Stimulated activated CD4-positive, alpha-beta T cell treated with anti-CD3 and anti-CD28 coated beads, Interleukin-15, amount 100 ng/mL, for 24 hours (primary cell): ENCODE data around the gene LRRC4B.

ENCODE experiments used
- DNase-seq: peaks from one replicate; pipeline ENCODE4 v3.0.0-alpha.2; 2020

The LRRC4B gene

GRCh38 chr19:50569938-50570540 is 1.8 kb upstream of the LRRC4B start:
- DNase-seq, result no peak

GRCh38 chr19:50568728-50569698 is 778 bp upstream of the LRRC4B start:
- DNase-seq, result no peak

- no peak for DNase-seq
These were observed 988 bp downstream of the LRRC4B start for GRCh38 chr19:50567052-50567841.

- peak; percentile 70 for DNase-seq
These were observed 2.0 kb downstream of the LRRC4B start for GRCh38 chr19:50565984-50566903.

- DNase-seq, result no peak
These were observed 3.8 kb downstream of the LRRC4B start for GRCh38 chr19:50564229-50565105.

GRCh38 chr19:50563597-50563996 is 4.6 kb downstream of the LRRC4B start:
- no peak for DNase-seq

- no peak for DNase-seq
These were observed 5.2 kb downstream of the LRRC4B start for GRCh38 chr19:50562996-50563395.

- no peak for DNase-seq
These were observed 5.9 kb downstream of the LRRC4B start for GRCh38 chr19:50562329-50562728.

- DNase-seq, result no peak
These were observed 8.6 kb downstream of the LRRC4B start for GRCh38 chr19:50559636-50560035.

GRCh38 chr19:50558449-50558848 is 9.8 kb downstream of the LRRC4B start:
- no peak for DNase-seq

GRCh38 chr19:50558039-50558438 is 10.2 kb downstream of the LRRC4B start:
- no peak for DNase-seq

- DNase-seq, result no peak
These were observed 11.1 kb downstream of the LRRC4B start for GRCh38 chr19:50557009-50557613.

- peak; percentile 89 for DNase-seq
These were observed 11.8 kb downstream of the LRRC4B start for GRCh38 chr19:50556282-50557008.

- no peak for DNase-seq
These were observed 12.6 kb downstream of the LRRC4B start for GRCh38 chr19:50555450-50556281.

- no peak for DNase-seq
These were observed 13.2 kb downstream of the LRRC4B start for GRCh38 chr19:50555033-50555432.

- DNase-seq, result no peak
These were observed 14.0 kb downstream of the LRRC4B start for GRCh38 chr19:50554212-50554611.

GRCh38 chr19:50553134-50553703 is 15.0 kb downstream of the LRRC4B start:
- DNase-seq, result no peak

GRCh38 chr19:50552540-50552939 is 15.7 kb downstream of the LRRC4B start:
- DNase-seq, result no peak

- DNase-seq, result no peak
These were observed 16.5 kb downstream of the LRRC4B start for GRCh38 chr19:50551715-50552187.
